ENCODE measurements around the gene CCL1.

- TF ChIP-seq POLR2A (IDR thresholded peaks at IDR 0.05) (no peak), CTCF (IDR thresholded peaks at IDR 0.05) (no peak)
These were observed 38.1 kb upstream of the CCL1 start for GRCh38 chr17:34401165-34401564.

All from body of pancreas (tissue), 4 donors.